IMR-90 (cell line): ENCODE data around the gene CEP68. TPM values are rescaled to one million over a fixed set of nuclear protein-coding genes. Genes with fewer than 3 reads are reported as not detected.

Experiments
- ATAC-seq: fragments of 200-7000 bp; cut with Tn5 transposase; 2 replicates; pipeline ENCODE4 v1.9.1; 2020; ENCODE audit warnings: low read depth, mild to moderate bottlenecking, moderate library complexity
- BruUV-seq: library from RNA; stranded (reverse); fragments of 400-500 nt; replicated peaks from 2 replicates; lab custom pipeline; 2021; lab: Mats Ljungman, UMichigan
- CTCF ChIA-PET: fragments of 300-600 bp; formaldehyde crosslinking; extraction: SDS; loops from one replicate; lab custom pipeline; 2021; ENCODE audit warnings: antibody characterized with exemption; lab: Yijun Ruan, JAX
- POLR2A ChIA-PET: fragments of 300-600 bp; sonication (Branson Sonifier 250); formaldehyde crosslinking; loops from one replicate; lab custom pipeline; 2022; ENCODE audit warnings: antibody characterized with exemption; ENCODE audit not compliant: unreplicated experiment; lab: Charles Lee
- DNase-seq: peaks from one replicate; pipeline ENCODE4 v3.0.0; 2013
- H2AFZ ChIP-seq: replicated peaks from 2 replicates; pipeline ENCODE3; 2013; ENCODE audit warnings: low read length, mild to moderate bottlenecking; ENCODE audit not compliant: poor library complexity
- H2AK5ac ChIP-seq: 2 replicates; pipeline ENCODE4 v1.6.1; 2013; ENCODE audit warnings: low read depth, low read length, inconsistent platforms
- H2AK9ac ChIP-seq: replicated peaks from 2 replicates; pipeline ENCODE3; 2013; ENCODE audit warnings: mild to moderate bottlenecking, low read depth, low read length, moderate library complexity; ENCODE audit not compliant: poor library complexity
- H2BK120ac ChIP-seq: 2 replicates; pipeline ENCODE4 v1.6.1; 2013; ENCODE audit warnings: low read depth, low read length, inconsistent platforms
- H2BK15ac ChIP-seq: 3 replicates; pipeline ENCODE4 v1.6.1; 2013; ENCODE audit warnings: low read depth, low read length, inconsistent platforms
- H2BK20ac ChIP-seq: 2 replicates; pipeline ENCODE4 v1.6.1; 2013; ENCODE audit warnings: low read depth, mild to moderate bottlenecking, inconsistent platforms, low read length, moderate library complexity
- H2BK5ac ChIP-seq: 2 replicates; pipeline ENCODE4 v1.6.1; 2013; ENCODE audit warnings: mild to moderate bottlenecking, low read depth, low read length, inconsistent platforms; ENCODE audit not compliant: poor library complexity, severe bottlenecking
- H3K14ac ChIP-seq: replicated peaks from 2 replicates; pipeline ENCODE4 v1.6.1; 2013; ENCODE audit warnings: low read depth, low read length, inconsistent platforms
- H3K18ac ChIP-seq: 2 replicates; pipeline ENCODE4 v1.6.1; 2013; ENCODE audit warnings: low read depth, low read length, control low read depth
- H3K23ac ChIP-seq: 2 replicates; pipeline ENCODE4 v1.6.1; 2013; ENCODE audit warnings: low read depth, low read length, inconsistent platforms
- H3K27ac ChIP-seq: 2 replicates; pipeline ENCODE4 v1.5.1; 2013; ENCODE audit warnings: mild to moderate bottlenecking, control low read depth, low read length; ENCODE audit not compliant: insufficient read depth
- H3K27me3 ChIP-seq: 2 replicates; pipeline ENCODE4 v1.6.1; 2013; ENCODE audit warnings: low read length; ENCODE audit not compliant: control insufficient read depth, insufficient read depth
- H3K36me3 ChIP-seq: 2 replicates; pipeline ENCODE4 v1.6.1; 2013; ENCODE audit warnings: low read length, mixed read lengths; ENCODE audit not compliant: control insufficient read depth, insufficient read depth
- H3K4ac ChIP-seq: 2 replicates; pipeline ENCODE4 v1.6.1; 2013; ENCODE audit warnings: low read depth, low read length, inconsistent platforms
- H3K4me1 ChIP-seq: 2 replicates; pipeline ENCODE4 v1.6.1; 2013; ENCODE audit warnings: low read length, mixed read lengths; ENCODE audit not compliant: control insufficient read depth, insufficient read depth
- H3K4me2 ChIP-seq: 2 replicates; pipeline ENCODE4 v1.6.1; 2013; ENCODE audit warnings: low read depth, mild to moderate bottlenecking, control low read depth, low read length, moderate library complexity
- H3K4me3 ChIP-seq: 2 replicates; pipeline ENCODE4 v1.5.1; 2013; ENCODE audit warnings: low read depth, mild to moderate bottlenecking, control low read depth, low read length, moderate library complexity; ENCODE audit not compliant: insufficient read depth
- H3K56ac ChIP-seq: 2 replicates; pipeline ENCODE4 v1.6.1; 2013; ENCODE audit warnings: low read length, inconsistent platforms; ENCODE audit not compliant: insufficient read depth; ENCODE audit errors: extremely low read depth
- H3K79me1 ChIP-seq, 2 experiments: 2 replicates each; pipeline ENCODE4 v1.6.1; 2013; ENCODE audit warnings: low read length in 2 of 2, inconsistent platforms in 1 of 2, low read depth in 1 of 2
- H3K9ac ChIP-seq: 2 replicates; pipeline ENCODE4 v1.6.1; 2013; ENCODE audit warnings: low read depth, low read length, control low read depth
- H3K9me1 ChIP-seq: 2 replicates; pipeline ENCODE4 v1.6.1; 2013; ENCODE audit warnings: low read length, inconsistent platforms; ENCODE audit not compliant: insufficient read depth
- H3K9me3 ChIP-seq: 2 replicates; pipeline ENCODE4 v1.6.1; 2013; ENCODE audit warnings: low read length; ENCODE audit not compliant: control insufficient read depth, insufficient read depth
- H4K20me1 ChIP-seq: 2 replicates; pipeline ENCODE4 v1.6.1; 2013; ENCODE audit warnings: low read length, inconsistent platforms; ENCODE audit not compliant: insufficient read depth
- H4K5ac ChIP-seq: 2 replicates; pipeline ENCODE4 v1.6.1; 2013; ENCODE audit warnings: mild to moderate bottlenecking, low read depth, low read length, control low read depth
- H4K8ac ChIP-seq, 2 experiments: 2 replicates each; pipeline ENCODE4 v1.6.1; 2013; ENCODE audit warnings: low read depth in 2 of 2, low read length in 2 of 2, control low read depth in 1 of 2, inconsistent platforms in 1 of 2
- H4K91ac ChIP-seq: 2 replicates; pipeline ENCODE4 v1.6.1; 2013; ENCODE audit warnings: low read depth, low read length, inconsistent platforms; ENCODE audit not compliant: insufficient read depth
- BHLHE40 ChIP-seq: fragments of 150-350 bp; IDR thresholded peaks from 2 replicates; pipeline ENCODE4 v1.6.1; 2016; ENCODE audit warnings: mild to moderate bottlenecking, low read depth, low read length
- CEBPB ChIP-seq: IDR thresholded peaks from 2 replicates; pipeline ENCODE4 v1.6.1; 2012; ENCODE audit warnings: low read depth, low read length, improper control_type of control experiment
- CHD1 ChIP-seq: IDR thresholded peaks from 2 replicates; pipeline ENCODE4 v1.6.1; 2012; ENCODE audit warnings: low read depth, low read length, improper control_type of control experiment
- CTCF ChIP-seq: conservative IDR thresholded peaks from 2 replicates; pipeline ENCODE4 v1.5.1; 2012; ENCODE audit warnings: mild to moderate bottlenecking, low read depth, low read length, improper control_type of control experiment
- ELK1 ChIP-seq: fragments of 150-350 bp; IDR thresholded peaks from 2 replicates; pipeline ENCODE4 v1.6.1; 2016; ENCODE audit warnings: low read depth, mild to moderate bottlenecking, low read length, moderate library complexity, borderline replicate concordance
- FOS ChIP-seq: fragments of 150-350 bp; IDR thresholded peaks from 2 replicates; pipeline ENCODE4 v1.6.1; 2016; ENCODE audit warnings: low read depth, low read length
- MAFK ChIP-seq: IDR thresholded peaks from 2 replicates; pipeline ENCODE4 v1.6.1; 2012; ENCODE audit warnings: low read depth, low read length, improper control_type of control experiment
- MAZ ChIP-seq: IDR thresholded peaks from 2 replicates; pipeline ENCODE4 v1.6.1; 2012; ENCODE audit warnings: low read depth, mild to moderate bottlenecking, low read length, improper control_type of control experiment, moderate library complexity, borderline replicate concordance
- MXI1 ChIP-seq: IDR thresholded peaks from 2 replicates; pipeline ENCODE4 v1.6.1; 2012; ENCODE audit warnings: low read depth, mild to moderate bottlenecking, low read length, moderate library complexity, borderline replicate concordance
- NFE2L2 ChIP-seq: fragments of 150-350 bp; IDR thresholded peaks from 2 replicates; pipeline ENCODE4 v1.6.1; 2016; ENCODE audit warnings: low read depth, mild to moderate bottlenecking, low read length
- POLR2A ChIP-seq: IDR thresholded peaks from 2 replicates; pipeline ENCODE4 v1.6.1; 2012; ENCODE audit warnings: mild to moderate bottlenecking, low read depth, low read length
- RAD21 ChIP-seq: IDR thresholded peaks from 2 replicates; pipeline ENCODE4 v1.6.1; 2012; ENCODE audit warnings: low read length, improper control_type of control experiment
- RCOR1 ChIP-seq: IDR thresholded peaks from 2 replicates; pipeline ENCODE4 v1.6.1; 2012; ENCODE audit warnings: mild to moderate bottlenecking, low read length, improper control_type of control experiment; ENCODE audit not compliant: insufficient replicate concordance
- RFX5 ChIP-seq: IDR thresholded peaks from 2 replicates; pipeline ENCODE4 v1.8.0; 2012; ENCODE audit warnings: low read depth, mild to moderate bottlenecking, low read length, moderate library complexity
- SMC3 ChIP-seq: fragments of 150-350 bp; IDR thresholded peaks from 2 replicates; pipeline ENCODE4 v1.6.1; 2016; ENCODE audit warnings: low read depth, mild to moderate bottlenecking, antibody characterized with exemption, low read length, moderate library complexity
- USF2 ChIP-seq: fragments of 150-350 bp; IDR thresholded peaks from 2 replicates; pipeline ENCODE4 v1.6.1; 2017; ENCODE audit warnings: mild to moderate bottlenecking, antibody characterized with exemption, low read length, low read depth
- WGBS, 2 experiments: methylation state at CpG; one replicate each; pipeline versions ENCODE4 v1.1.5 to v1.1.7; 2013; ENCODE audit warnings: missing lambda C conversion rate in 2 of 2; ENCODE audit not compliant: insufficient read length in 1 of 2; ENCODE audit errors: extremely low coverage in 2 of 2; 5-methylcytosine and 5-hydroxymethylcytosine counted together
- dilution Hi-C: fragments of 300-500 bp; cut with HindIII; formaldehyde crosslinking; loops from one replicate; pipeline ENCODE4 v1.14.3; 2018; ENCODE audit warnings: low sequenced_read_pairs; ENCODE audit not compliant: unreplicated experiment
- in situ Hi-C: fragments of 300-500 bp; cut with MboI; formaldehyde crosslinking; loops from 3 replicates; pipeline ENCODE4 v1.14.3; 2019; ENCODE audit warnings: low sequenced_read_pairs, inconsistent platforms, mixed read lengths
- intact Hi-C: fragments of 100-400 bp; cut with micrococcal nuclease; formaldehyde crosslinking; loops from 2 replicates; pipeline ENCODE4 v1.10.0; 2022
- polyA plus RNA-seq, 3 experiments: library from polyadenylated mRNA; depleted of rRNA; stranded (reverse); fragments of >200 nt; gene quantifications; 2 replicates each; pipeline ENCODE4 v1.2.3, GENCODE V29; 2012; ENCODE audit warnings: low replicate concordance in 1 of 3
- total RNA-seq: library from RNA; depleted of rRNA; stranded (reverse); fragments of >200 nt; gene quantifications from 2 replicates; pipeline ENCODE4 v1.2.3, GENCODE V29; 2012

CEP68 gene
- total and polyA plus RNA-seq, 2 of the 4 experiments (the other 2 are of a cell fraction), result 5.5 to 5.6 TPM

GRCh38 chr2:65081232-65081685, 25.0 kb downstream of the CEP68 start:
- Histone ChIP-seq H3K4ac (no peak overlapping the region), H4K5ac (no peak overlapping the region), H3K56ac (no peak overlapping the region), H3K23ac (no peak overlapping the region), H3K9ac (no peak overlapping the region), H4K8ac (no peak overlapping the region), H4K20me1 (peaks cover 43% of the 10 kb centered on the region), H3K18ac (no peak overlapping the region), H3K4me1 (peaks cover 4% of the 10 kb centered on the region), H3K14ac (no peak overlapping the region), H3K4me3 (no peak overlapping the region), H2AK9ac (no peak overlapping the region), H2BK5ac (no peak overlapping the region), H3K9me3 (no peaks in the 10 kb centered on the region), H3K4me2 (no peak overlapping the region), H2BK20ac (no peak overlapping the region), H2AK5ac (no peak overlapping the region), H3K27ac (no peak overlapping the region), H3K9me1 (peaks cover 12% of the 10 kb centered on the region; the same call in 1 of the 2 replicates), H3K79me1 (peaks cover 26 to 72% of the 10 kb centered on the region in 2 experiments), H4K91ac (no peak overlapping the region), H3K27me3 (no peaks in the 10 kb centered on the region), H2AFZ (no peak overlapping the region), H2BK120ac (no peak overlapping the region), H3K36me3 (peaks cover 55% of the 10 kb centered on the region), H2BK15ac (no peak overlapping the region)
- dilution Hi-C loops, result no loop called here
- DNase-seq, result no peak
- ChIA-PET POLR2A (no interaction called here), CTCF (no interaction called here)
- WGBS, 2 experiments, result 90% methylated on average over 2 of the region's 4 CpGs; no CpG with 5 or more reads in 1 of the 2 experiments
- TF ChIP-seq RAD21, result no peak
- TF ChIP-seq SMC3, result no peak
- TF ChIP-seq POLR2A, result no peak
- no peak for TF ChIP-seq ELK1
- no peak for TF ChIP-seq MXI1
- no peak for TF ChIP-seq BHLHE40
- TF ChIP-seq RFX5, result no peak
- TF ChIP-seq MAFK, result no peak
- no peak for TF ChIP-seq FOS
- no peak for TF ChIP-seq CEBPB
- TF ChIP-seq MAZ, result no peak
- TF ChIP-seq NFE2L2, result no peak
- no peak for TF ChIP-seq CHD1
- no peak for TF ChIP-seq RCOR1
- TF ChIP-seq CTCF, result no peak
- TF ChIP-seq USF2, result no peak
- BruUV-seq, result no TSS peak
- intact Hi-C loops, result loop anchor here (5.0 kb wide), 1 partner anchor 86 kb away; no protein-coding TSS in a partner anchor
- ATAC-seq, result no peak
- in situ Hi-C loops, result no loop called here
